Islet precursor cell (in vitro differentiated cells): ENCODE results near the gene SLC25A43.
A peak's percentile ranks its signal among the peaks of the same experiment; 100 is the strongest.
"Not testable (repeated sequence)": the region's sequence is repeated elsewhere in the genome, so short reads cannot be mapped to it uniquely, and the experiment has no call there.

Experiments used
- DNase-seq: peaks from one replicate; pipeline ENCODE4 v3.0.0-alpha.2; 2018

The SLC25A43 gene

DNA sequence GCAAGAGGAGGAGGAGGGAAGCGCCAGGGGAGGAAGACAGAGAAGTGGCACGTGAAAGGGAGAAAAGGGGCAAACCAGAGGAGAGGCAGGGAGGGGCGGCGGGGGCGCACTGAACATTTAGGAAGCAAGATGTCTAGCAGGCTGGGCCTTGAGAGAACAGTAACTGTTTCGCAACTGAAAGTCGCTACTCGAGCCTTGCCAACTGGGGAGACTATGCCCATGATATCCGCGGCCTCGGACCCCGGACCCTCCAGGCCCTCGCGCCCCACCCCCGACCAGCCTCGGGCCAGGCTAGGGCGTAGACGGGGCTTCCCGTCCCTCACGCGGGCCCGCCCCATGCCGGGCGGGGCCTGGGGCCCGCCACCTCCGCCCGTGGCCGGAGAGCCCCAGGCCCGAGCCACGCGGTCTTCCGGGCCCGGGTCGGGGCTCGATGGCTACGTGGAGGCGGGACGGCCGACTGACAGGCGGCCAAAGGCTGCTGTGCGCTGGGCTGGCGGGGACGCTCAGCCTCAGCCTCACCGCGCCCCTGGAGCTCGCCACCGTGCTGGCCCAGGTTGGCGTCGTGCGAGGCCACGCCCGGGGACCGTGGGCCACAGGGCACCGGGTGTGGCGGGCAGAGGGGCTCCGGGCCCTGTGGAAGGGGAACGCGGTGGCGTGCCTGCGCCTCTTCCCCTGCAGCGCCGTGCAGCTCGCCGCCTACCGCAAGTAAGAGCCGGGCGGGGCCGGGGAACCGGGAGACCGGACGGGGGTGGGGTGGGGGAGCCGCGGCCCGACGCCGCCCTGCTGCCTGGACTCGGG, at the start of gene SLC25A43:
Gene SLC25A43 (plus strand): TSS at position 363 of the 798 bp plus-strand sequence. CDS start 68 bp downstream, at position 431.
- DNase-seq = peak; percentile 55

DNA sequence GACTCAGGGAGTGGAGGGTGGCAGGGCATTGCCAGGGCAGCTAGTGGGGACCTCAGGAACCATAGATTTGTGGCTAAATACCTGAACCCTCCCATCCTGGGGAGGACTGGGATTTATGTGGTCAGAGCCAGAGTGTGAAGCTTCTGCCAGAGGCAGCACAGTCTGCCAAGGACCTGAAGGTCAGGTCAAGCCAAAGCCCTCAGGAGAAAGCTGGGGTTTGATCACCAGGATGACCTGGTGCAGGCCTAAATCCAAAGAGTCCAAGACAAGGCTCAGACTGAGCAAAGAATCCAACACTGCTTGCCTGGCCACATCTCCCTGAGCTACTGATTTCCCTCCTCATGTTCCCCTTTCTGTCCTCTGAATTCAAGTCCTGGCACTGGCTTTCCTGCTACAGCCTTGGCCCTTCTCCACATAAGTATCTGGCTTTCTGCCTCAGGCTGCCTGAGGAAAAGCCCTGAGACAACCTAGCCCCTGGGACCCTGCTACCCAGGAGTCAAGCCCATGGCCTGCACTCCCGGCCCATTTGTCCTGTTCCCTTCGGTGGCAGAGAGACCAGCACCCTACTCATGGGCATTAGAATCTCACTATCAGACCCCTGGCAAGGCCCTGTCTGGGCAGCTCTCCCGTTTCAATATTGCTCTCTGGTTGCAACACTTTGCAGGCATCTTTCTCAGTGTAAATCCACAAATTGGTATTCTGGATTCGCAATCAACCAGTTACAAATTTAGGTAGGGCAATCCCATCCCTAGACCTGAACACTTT, 39.3 kb upstream of the SLC25A43 start:
- DNase-seq = no peak

DNA sequence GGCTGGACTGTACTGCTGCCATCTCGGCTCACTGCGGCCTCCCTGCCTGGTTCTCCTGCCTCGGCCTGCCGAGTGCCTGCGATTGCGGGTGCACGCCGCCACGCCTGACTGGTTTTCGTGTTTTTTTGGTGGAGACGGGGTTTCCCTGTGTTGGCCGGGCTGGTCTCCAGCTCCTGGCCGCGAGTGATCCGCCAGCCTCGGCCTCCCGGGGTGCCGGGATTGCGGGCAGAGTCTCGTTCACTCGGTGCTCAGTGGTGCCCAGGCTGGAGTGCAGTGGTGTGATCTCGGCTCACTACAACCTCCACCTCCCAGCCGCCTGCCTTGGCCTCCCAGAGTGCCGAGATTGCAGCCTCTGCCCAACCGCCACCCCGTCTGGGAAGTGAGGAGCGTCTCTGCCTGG, 37.7 kb upstream of the SLC25A43 start:
- DNase-seq = not testable (repeated sequence)

DNA sequence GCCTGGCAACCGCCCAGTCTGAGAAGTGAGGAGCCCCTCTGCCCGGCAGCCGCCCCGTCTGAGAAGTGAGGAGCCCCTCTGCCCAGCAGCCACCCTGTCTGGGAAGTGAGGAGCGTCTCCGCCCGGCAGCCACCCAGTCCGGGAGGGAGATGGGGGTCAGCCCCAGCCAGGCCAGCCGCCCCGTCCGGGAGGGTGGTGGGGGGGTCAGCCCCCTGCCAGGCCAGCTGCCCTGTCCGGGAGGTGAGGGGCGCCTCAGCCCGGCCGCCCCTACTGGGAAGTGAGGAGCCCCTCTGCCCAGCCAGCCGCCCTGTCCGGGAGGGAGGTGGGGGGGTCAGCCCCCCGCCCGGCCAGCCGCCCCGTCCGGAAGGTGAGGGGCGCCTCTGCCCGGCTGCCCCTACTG, 37.1 kb upstream of the SLC25A43 start:
- DNase-seq = not testable (repeated sequence)

DNA sequence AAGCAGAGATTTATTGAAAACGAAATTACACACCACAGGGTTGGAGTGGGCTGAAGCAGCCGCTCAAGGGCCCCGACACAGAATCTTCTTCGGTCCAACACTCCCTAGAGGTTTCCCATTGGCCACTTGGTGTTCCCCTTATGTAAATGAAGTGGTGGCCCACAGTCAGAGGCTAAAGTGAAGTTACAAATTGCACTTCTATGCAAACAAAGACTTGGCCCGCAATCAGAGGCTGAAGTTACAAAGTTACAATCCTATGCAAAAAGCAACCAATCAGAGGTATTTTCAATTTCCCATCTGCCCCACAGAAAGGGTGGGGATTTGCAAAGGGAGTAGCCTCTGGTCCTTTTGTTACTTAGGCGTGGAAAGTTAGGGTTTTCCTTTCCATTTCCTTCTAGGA, 35.7 kb upstream of the SLC25A43 start:
- no peak for DNase-seq

DNA sequence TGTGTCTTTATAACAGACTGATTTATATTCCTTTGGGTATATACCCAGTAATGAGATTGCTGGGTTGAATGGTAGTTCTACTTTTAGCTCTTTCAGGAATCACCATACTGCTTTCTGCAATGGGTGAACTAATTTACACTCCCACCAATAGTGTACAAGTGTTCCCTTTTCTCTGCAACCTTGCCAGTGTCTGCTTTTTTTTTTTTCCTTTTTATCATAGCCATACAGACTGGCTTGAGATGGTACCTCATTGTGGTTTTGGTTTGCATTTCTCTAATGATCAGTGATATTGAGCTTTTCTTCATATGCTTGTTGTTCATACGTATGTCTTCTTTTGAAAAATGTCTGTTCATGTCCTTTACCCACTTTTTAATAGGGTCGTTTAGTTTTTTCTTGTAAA, 27.3 kb upstream of the SLC25A43 start:
- not testable (repeated sequence) for DNase-seq

DNA sequence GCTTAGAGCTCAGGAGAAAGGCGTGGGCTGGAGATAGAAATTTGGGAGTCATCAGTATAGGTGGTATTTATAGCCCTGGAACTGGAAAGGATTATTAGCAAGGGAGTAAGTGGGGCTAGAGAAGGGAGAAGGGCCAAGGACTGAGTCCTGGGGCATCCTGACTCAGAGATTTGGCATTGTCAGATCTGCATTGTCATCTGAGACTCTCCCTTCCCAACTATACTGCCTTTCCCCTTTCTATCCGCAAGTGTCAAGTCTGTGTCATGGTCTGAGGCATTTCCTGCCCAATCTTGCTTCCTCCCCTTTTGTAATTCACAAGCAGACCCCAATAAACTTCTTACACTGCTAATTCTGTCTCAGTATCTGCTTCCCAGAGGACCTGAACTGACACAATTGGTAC, 24.4 kb upstream of the SLC25A43 start:
- peak; percentile 64 for DNase-seq

DNA sequence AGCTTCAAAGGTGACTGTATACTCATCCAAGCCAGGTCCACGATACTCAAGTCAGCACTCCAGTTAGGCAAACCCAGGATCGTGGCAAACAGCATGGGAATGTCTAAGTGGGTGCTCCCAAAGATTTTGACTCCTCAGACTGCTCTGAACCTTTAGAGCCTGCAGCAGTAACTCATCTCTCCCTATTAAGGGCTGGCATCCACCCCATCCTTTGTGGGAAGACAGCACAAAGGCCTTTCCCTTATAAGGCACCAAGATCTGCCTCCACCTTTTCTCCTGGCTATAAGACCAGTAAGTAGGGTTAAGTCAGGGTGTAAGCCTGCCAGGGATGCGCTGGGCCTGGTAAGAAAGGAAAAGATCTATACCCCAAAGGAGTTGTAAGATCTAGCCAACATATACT, 23.6 kb upstream of the SLC25A43 start:
- DNase-seq = no peak

DNA sequence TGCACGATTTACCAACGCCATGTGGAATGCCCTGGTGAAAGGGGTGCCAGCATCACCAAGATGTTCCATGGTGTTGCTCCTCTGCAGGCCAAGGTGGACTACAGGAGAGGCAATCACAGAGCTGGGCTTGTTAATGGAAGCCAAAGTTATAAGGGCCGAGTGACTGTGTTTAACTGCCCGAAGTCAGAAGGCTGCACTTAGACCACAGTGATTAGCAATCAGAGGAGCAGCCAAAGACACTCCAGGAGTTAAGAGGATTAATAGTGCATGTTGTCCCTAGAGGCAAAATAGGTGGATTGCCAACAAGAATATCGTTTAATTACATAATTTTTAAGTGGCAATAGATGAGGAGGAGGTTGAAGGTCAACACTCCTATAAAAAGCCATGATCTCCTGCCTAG, 22.8 kb upstream of the SLC25A43 start:
- DNase-seq = no peak

DNA sequence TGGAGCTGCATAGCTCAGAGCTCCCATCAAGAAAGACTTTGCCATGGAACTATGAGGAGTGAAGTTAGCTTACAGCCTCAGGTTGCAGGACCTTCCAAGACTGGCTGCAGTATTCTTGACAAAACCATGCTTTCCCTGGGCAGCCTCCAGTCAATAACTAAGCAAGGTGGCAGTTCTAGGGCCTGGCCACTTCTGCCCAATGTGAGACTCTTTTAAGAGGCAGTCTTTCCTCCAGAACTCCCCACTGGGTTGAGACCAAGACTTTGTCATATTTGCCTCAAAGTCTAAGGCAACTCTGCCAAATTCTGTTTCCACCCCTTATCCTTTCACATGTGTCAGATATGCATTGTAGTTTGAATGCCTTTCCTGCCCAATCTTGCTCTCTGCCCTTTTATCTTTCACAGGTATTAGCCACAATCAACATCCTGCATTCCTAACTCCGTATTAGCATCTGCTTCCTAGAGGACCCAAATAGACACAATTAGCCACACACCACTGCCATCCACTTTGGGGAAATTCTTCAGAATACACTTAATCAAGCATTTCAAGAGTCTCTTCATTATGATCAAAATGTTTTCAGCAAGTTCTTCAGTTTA, 17.7 kb upstream of the SLC25A43 start:
- no peak for DNase-seq

DNA sequence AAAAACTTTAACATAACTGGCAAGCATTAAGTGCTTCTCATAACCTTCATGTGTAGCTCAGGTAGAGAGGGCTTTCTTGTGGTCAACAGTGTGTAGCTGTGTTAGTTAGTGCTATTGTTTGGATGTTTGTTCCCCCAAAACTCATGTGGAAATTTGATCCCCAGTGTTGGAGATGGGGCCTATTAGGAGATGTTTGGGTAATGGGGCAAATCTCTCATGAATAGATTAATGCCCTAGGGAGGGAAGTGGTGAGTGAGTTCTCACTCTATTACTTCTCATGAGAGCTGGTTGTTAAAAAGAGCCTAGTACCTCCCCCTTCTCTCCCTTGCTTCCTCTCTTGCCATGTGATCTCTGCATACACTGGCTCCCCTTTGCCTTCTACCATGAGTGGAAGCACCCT, 16.5 kb upstream of the SLC25A43 start:
- DNase-seq = no peak

DNA sequence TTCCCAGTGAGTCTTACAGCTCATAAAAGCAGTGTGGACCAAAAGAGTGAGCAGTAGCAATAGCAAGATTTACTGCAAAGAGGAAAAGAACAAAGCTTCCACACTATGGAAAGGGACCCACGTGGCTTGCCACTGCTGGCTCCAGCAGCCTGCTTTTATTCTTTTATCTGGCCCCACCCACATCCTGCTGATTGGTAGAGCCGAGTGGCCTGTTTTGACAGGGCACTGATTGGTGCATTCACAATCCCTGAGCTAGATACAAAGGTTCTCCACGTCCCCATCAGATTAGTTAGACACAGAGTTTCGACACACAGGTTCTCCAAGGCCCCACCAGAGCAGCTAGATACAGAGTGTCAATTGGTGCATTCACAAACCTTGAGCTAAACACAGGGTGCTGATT, 12.5 kb upstream of the SLC25A43 start:
- not testable (repeated sequence) for DNase-seq

DNA sequence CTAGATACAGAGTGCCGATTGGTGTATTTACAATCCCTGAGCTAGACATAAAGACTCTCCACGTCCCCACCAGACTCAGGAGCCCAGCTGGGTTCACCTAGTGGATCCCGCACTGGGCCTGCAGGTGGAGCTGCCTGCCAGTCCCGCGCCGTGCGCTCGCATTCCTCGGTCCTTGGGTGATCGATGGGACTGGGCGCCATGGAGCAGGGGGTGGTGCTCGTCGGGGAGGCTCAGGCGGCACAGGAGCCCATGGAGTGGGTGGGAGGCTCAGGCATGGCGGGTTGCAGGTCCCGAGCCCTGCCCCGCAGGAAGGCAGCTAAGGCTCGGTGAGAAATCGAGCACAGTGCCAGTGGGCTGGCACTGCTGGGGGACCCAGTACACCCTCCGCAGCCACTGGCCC, 11.7 kb upstream of the SLC25A43 start:
- DNase-seq = not testable (repeated sequence)

DNA sequence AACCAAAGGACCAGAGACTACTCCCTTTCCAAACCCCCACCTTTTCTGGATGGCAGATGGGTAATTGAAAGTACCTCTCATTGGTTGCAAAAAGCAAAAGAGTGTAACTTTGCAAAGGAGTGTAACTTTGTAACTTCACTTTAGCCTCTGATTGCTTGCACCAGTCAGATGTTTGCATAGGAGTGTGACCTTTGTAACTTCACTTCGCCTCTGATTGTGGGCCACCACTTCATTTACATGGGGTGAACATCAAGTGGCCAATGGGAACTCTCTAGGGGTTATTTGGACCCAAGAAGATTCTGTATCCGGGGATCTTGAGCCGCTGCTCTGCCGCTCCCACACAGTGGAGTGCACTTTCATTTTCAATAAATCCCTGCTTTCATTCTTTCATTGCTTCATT, 9.9 kb upstream of the SLC25A43 start:
- no peak for DNase-seq

DNA sequence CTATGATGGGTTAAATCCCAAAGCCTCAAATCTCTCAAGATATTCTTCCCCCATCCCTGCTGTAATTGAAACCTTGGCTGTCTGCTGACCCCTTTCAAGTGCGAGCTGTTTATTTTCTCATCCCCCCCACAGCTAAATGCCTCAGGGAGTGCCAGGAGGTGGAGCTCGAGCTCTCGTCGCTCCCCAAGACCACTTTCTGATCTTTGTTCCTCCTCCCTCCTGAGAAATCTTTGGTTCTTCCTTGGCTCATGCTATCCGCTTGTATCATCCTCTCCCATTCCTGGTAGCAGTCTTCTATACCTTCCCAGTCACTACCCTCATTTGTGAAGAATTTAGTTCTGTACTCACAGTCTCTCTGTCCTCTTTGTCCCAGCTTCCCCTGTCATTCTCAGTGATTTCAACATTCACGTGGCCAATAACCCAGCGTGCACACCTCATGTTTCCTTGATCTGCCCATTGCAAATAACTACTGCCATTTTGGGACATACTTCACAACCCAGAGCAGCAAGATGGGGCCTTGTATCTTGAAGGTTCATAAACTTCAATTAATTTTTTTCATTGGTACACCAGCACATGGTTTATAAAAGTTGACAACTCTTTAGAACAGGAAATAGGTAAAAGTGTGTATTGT, 9.2 kb upstream of the SLC25A43 start:
- DNase-seq = no peak

DNA sequence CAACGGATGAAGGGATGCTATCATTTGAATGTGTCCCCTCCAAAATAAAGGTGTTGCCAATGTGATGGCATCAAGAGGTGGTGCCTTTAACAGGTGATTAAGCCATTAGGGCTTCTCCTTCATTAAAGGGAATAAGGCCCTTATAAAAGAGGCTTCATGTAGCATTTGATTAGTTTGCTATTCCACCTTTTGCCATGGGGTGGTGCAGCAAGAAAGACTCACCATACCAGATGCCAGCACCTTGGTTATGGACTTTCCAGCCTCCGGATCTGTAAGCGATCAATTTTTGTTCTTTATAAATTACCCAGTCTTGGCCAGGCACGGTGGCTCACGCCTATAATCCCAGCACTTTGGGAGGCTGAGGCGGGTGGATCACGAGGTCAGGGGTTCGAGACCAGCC, 7.9 kb upstream of the SLC25A43 start:
- no peak for DNase-seq

DNA sequence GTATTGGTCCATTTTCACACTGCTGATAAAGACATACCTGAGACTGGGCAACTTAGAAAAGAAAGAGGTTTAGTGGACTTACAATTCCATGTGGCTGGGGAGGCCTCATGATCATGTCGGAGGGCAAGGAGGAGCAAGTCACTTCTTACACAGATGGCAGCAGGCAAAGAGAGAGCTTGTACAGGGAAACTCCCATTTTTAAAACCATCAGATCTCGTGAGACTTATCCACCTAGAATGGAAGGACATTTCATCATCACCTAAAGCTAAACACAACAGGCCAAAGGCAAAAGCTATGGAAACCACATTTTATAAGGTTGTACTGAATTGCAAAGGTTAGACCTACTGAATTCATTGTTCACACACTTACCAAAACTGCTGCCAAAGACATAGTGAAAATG, 6.0 kb upstream of the SLC25A43 start:
- DNase-seq = no peak

DNA sequence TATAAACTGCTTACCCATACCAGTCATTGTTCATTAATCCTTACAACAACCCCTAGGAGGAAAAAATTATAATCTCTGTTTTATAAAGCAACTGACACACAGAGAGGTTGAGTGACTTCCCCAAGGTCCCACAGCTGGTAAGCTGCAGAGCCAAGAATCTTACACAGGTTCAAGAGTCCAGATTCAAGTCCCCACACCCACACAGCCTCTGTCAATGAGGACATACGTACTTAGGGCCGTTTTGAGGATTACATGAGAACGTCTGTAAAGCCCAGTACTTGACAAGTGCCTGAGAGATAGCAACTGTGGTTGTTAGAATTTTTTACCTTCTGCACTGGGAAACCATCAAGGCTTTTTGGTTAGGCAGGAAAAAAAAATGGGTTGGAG, 556 bp upstream of the SLC25A43 start:
- no peak for DNase-seq

DNA sequence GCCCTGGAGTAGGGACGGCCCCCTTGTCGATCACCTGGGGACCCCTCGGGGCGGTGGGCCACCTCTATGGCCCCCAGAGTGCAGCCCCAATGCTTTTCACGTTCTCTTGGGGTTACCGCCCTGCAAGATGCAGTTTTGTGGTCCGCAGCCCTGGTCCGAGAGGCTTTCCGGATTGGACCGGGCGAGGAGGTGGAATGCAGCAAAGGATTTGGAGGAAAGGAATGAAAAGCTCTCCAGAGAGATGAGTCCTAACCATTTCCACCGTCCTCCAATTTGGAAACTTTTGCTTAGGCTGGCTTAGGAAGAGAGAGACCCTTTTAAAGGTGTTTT, 601 bp downstream of the SLC25A43 start:
- DNase-seq = peak; percentile 55

DNA sequence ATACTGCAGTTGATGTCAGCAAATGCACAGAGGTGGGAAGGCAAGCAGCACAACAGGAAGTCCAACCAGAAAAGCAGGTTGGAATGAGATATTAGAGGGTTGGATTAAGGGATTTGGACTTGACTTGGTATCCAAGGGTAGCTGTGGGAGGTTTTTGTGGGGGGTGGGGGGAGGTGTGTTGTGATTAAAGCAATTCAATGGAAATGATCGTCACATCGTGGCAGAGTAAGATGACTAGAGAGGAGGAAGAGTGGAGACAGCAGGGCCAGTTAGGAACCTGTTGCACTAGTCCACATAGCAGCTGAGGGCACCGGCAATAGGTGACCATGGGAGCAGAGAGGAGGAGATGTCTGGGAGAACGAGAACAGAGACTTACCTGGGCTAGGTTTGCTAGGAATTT, 2.4 kb downstream of the SLC25A43 start:
- no peak for DNase-seq

DNA sequence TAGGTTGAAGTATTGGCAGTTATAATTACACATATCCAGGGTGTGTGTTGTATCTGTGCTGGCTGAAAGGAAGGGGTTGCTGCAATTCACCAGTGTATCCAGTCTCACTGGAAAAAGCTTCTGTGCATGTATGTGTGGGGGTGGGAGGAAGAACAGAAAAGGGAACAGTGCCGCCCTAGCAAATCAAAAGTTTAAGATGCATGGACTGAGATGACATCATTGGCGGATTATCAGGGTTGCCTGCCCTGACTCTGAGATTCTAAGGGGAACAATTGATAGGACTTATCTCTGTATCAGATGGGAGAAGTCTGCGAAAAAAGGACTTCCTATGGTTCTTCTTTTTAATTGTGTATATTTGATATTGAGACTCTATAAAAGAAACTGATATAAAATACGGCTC, 3.5 kb downstream of the SLC25A43 start:
- DNase-seq = no peak

DNA sequence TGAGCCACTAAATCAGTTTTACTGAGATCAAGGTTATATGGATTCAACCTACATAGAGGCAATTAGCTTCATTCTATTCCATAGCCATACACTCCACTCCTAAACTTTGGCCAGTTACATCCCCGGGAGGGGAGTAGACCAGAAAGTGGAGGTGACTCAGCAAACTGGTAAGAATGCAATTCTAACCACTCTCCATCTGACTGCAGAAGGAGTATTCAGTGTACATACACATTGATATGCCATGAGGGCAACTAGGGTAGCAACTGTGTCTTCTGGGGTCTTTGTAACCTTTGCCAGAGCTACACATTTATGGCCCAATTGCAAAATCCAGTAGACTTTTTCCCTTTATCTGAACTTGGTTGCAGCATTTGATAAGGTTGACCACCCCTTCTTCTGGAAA, 7.6 kb downstream of the SLC25A43 start:
- DNase-seq = no peak

DNA sequence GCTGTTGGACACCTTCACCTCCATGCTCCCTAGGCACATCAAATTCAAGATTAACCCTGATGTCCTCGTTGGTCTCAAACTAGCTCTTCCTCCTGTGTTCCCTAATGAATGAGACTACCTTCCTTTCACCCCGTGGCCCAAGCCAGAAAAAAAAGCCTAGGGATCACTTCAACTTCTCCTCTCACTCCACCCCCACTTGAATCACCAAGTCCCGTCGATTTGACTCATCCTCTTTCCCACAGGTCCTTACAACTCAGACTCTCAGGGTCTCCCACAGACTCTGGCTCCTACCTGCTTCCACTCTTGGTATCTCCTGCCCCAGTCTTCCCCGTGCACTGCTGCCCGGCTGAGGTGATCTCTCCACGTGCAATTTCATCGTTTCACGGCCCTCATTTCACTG, 8.5 kb downstream of the SLC25A43 start:
- no peak for DNase-seq
